ENCODE data around the gene SF3B5. TPM values are rescaled to one million over a fixed set of nuclear protein-coding genes. Genes with fewer than 3 reads are reported as not detected.

Gene SF3B5
- total RNA-seq, 4 donors from 2014 or later, result 60.2 to 187 (median 101) TPM

DNA sequence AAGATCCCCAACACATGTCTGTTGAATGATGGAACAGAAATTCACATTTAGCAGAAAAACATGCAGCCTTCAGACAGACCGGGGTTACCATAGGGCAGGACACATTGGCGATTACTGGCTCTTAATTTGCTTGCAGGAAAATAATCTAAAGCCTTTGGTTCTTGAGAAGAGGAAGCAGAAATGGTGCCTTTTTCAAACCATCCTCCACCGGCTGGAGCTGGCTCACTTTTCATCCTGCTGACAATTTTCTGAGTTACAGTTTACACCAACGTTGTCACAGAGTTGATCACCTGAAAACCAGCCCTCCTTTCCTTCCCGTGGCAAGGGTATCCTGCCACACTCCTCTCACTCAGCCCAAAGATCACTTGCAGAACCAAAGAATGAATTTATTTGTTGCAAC is 32.6 kb downstream of the SF3B5 start:
- TF ChIP-seq POLR2A (IDR thresholded peaks at IDR 0.05), result no peak
- no peak for TF ChIP-seq EP300 (IDR thresholded peaks at IDR 0.05; ENCODE audit: low read depth)
- no peak for TF ChIP-seq POLR2AphosphoS5 (IDR thresholded peaks at IDR 0.05)
- TF ChIP-seq, protein P1, sequence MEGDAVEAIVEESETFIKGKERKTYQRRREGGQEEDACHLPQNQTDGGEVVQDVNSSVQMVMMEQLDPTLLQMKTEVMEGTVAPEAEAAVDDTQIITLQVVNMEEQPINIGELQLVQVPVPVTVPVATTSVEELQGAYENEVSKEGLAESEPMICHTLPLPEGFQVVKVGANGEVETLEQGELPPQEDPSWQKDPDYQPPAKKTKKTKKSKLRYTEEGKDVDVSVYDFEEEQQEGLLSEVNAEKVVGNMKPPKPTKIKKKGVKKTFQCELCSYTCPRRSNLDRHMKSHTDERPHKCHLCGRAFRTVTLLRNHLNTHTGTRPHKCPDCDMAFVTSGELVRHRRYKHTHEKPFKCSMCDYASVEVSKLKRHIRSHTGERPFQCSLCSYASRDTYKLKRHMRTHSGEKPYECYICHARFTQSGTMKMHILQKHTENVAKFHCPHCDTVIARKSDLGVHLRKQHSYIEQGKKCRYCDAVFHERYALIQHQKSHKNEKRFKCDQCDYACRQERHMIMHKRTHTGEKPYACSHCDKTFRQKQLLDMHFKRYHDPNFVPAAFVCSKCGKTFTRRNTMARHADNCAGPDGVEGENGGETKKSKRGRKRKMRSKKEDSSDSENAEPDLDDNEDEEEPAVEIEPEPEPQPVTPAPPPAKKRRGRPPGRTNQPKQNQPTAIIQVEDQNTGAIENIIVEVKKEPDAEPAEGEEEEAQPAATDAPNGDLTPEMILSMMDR (IDR thresholded peaks at IDR 0.05), result no peak
- in situ Hi-C loops (cut with MboI; ENCODE audit: low pct_ligation_motif_present in 1 of 4, low pct_unique_long_range_greater_than_20kb in 1 of 4, low sequenced_read_pairs in 3 of 4), result no loop called here
- H3K4me3 ChIP-seq, result peak overlapping the region in 1 of 4 donors; percentile 84
- no peaks in the 10 kb centered on the region for H3K36me3 ChIP-seq
- no peak for DNase-seq
- H3K27ac ChIP-seq, result peak overlapping the region; percentile 93 to 97 (median 96)
- H3K9me3 ChIP-seq, result no peaks in the 10 kb centered on the region
- WGBS, 2 donors (ENCODE audit: low coverage in 1 of 2), result 19 to 21% methylated on average over 4 to 5 of the region's 5 CpGs
- no peaks in the 10 kb centered on the region for H3K27me3 ChIP-seq
- peaks cover 0 to 25% (median 9%) of the 10 kb centered on the region in 4 donors for H3K4me1 ChIP-seq
- intact Hi-C loops (cut with DNase I; ENCODE audit: low total_unique reads), result no loop called here

- peaks cover 0 to 26% (median 15%) of the 10 kb centered on the region in 4 donors for H3K4me1 ChIP-seq
- intact Hi-C loops (cut with DNase I; ENCODE audit: low total_unique reads) (no loop called here), in situ Hi-C loops (cut with MboI; ENCODE audit: low pct_ligation_motif_present in 1 of 4, low pct_unique_long_range_greater_than_20kb in 1 of 4, low sequenced_read_pairs in 3 of 4) (no loop called here)
- no peaks in the 10 kb centered on the region for H3K9me3 ChIP-seq
- no peak overlapping the region for H3K4me3 ChIP-seq
- no peak for TF ChIP-seq EP300 (IDR thresholded peaks at IDR 0.05; ENCODE audit: low read depth)
- TF ChIP-seq, protein P1 (IDR thresholded peaks at IDR 0.05), result no peak
- no peak for TF ChIP-seq POLR2A (IDR thresholded peaks at IDR 0.05)
- TF ChIP-seq POLR2AphosphoS5 (IDR thresholded peaks at IDR 0.05), result no peak
- no peaks in the 10 kb centered on the region for H3K36me3 ChIP-seq
- H3K27me3 ChIP-seq, result no peaks in the 10 kb centered on the region
- no peak for DNase-seq
- WGBS, 2 donors (ENCODE audit: low coverage in 1 of 2), result 100% methylated on average over 1 of the region's 1 CpG; no CpG with 5 or more reads in 1 of the 2 donors
- no peak overlapping the region for H3K27ac ChIP-seq
Observed at GRCh38 chr6:144059139-144059538, 36.2 kb downstream of the SF3B5 start.

DNA sequence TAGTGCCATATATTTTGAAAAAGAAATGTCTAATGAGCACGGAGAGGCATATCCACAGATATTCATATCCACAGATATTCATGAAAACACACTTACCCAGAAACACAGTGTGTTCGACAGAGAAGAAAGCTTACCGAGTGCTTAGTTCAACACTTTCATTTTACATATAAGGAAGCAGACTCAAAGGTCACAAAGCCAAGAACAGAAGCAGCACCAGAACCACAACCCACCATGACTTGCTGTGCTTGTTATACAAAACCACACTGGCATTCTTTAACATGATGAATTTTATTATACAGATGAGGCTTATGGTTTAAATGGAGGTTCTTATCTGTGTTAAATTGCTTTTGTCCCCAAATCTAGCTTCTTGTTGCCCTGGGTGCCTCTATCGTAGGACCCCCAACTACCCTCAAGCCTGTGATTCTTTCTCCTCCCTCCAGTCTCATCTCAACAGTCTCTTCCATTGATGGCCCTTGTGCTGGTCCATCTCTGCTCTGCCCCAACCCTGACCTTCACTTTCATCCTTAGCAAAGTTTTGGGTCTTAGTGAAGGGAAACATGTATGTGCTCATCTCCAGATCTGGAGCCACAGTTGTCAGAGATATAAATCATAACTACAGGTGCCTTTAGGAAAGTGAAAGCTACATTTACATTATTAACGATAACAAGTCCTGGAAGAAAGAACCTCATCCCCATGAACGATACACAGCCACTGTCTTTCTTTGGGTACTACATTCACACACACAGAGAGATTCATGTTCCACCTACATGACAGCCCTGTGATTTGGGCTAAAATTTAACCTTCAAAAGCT is 40.0 kb downstream of the SF3B5 start:
- peak overlapping the region; percentile 53 to 78 (median 63) for H3K27ac ChIP-seq
- TF ChIP-seq, protein P1 (IDR thresholded peaks at IDR 0.05), result no peak
- TF ChIP-seq POLR2A (IDR thresholded peaks at IDR 0.05) (no peak), EP300 (IDR thresholded peaks at IDR 0.05; ENCODE audit: low read depth) (no peak), POLR2AphosphoS5 (IDR thresholded peaks at IDR 0.05) (no peak)
- no peaks in the 10 kb centered on the region for H3K9me3 ChIP-seq
- in situ Hi-C loops (cut with MboI; ENCODE audit: low pct_ligation_motif_present in 1 of 4, low pct_unique_long_range_greater_than_20kb in 1 of 4, low sequenced_read_pairs in 3 of 4) (no loop called here), intact Hi-C loops (cut with DNase I; ENCODE audit: low total_unique reads) (no loop called here)
- WGBS, 2 donors (ENCODE audit: low coverage in 1 of 2), result 10 to 32% methylated on average over 3 to 6 of the region's 6 CpGs
- no peak for DNase-seq
- no peaks in the 10 kb centered on the region for H3K36me3 ChIP-seq
- peak overlapping the region in 2 of 4 donors; percentile 6 to 24 for H3K4me3 ChIP-seq
- no peaks in the 10 kb centered on the region for H3K27me3 ChIP-seq
- H3K4me1 ChIP-seq, result peaks cover 0 to 13% (median 10%) of the 10 kb centered on the region in 4 donors

GRCh38 chr6:144053601-144054000 is 41.8 kb downstream of the SF3B5 start:
- in situ Hi-C loops (cut with MboI; ENCODE audit: low pct_ligation_motif_present in 1 of 4, low pct_unique_long_range_greater_than_20kb in 1 of 4, low sequenced_read_pairs in 3 of 4), result no loop called here
- TF ChIP-seq POLR2AphosphoS5 (IDR thresholded peaks at IDR 0.05) (no peak), POLR2A (IDR thresholded peaks at IDR 0.05) (no peak), EP300 (IDR thresholded peaks at IDR 0.05; ENCODE audit: low read depth) (no peak)
- TF ChIP-seq, protein P1 (IDR thresholded peaks at IDR 0.05), result no peak
- intact Hi-C loops (cut with DNase I; ENCODE audit: low total_unique reads), result no loop called here
- Histone ChIP-seq H3K4me1 (peaks cover 0 to 13% (median 10%) of the 10 kb centered on the region in 4 donors), H3K9me3 (no peaks in the 10 kb centered on the region), H3K4me3 (no peak overlapping the region), H3K27me3 (no peaks in the 10 kb centered on the region), H3K27ac (no peak overlapping the region), H3K36me3 (no peaks in the 10 kb centered on the region)
- DNase-seq, result no peak
- 50 to 63% methylated on average over 3 of the region's 3 CpGs for WGBS, 2 donors (ENCODE audit: low coverage in 1 of 2)

Data from transverse colon (tissue), 4 donors.